ENCODE results near the gene GSDMA.

The GSDMA gene

GRCh38 chr17:39929646-39930407 is 33.0 kb upstream of the GSDMA start:
- H3K4me3 ChIP-seq (replicated peaks; ENCODE audit: low read depth, low read length) = no peak overlapping the region
- peak; percentile 86 for DNase-seq (ENCODE audit: low read depth)

GRCh38 chr17:39933912-39934311 is 28.9 kb upstream of the GSDMA start:
- no peak for TF ChIP-seq CTCF (IDR thresholded peaks at IDR 0.05; ENCODE audit: low read length, missing control alignments)
- H3K4me3 ChIP-seq (replicated peaks; ENCODE audit: low read depth, low read length) = no peak overlapping the region
- DNase-seq (ENCODE audit: low read depth) = no peak

More at GRCh38 chr17:39929646-39930407, 33.0 kb upstream of the GSDMA start:
- no peak for TF ChIP-seq CTCF (IDR thresholded peaks at IDR 0.05; ENCODE audit: low read length, missing control alignments)

- no peak for DNase-seq (ENCODE audit: low read depth)
- no peak overlapping the region for H3K4me3 ChIP-seq (replicated peaks; ENCODE audit: low read depth, low read length)
- TF ChIP-seq CTCF (IDR thresholded peaks at IDR 0.05; ENCODE audit: low read length, missing control alignments) = no peak
These were observed 28.5 kb upstream of the GSDMA start for GRCh38 chr17:39934324-39934723.

GRCh38 chr17:39935909-39936308 is 26.9 kb upstream of the GSDMA start:
- no peak for DNase-seq (ENCODE audit: low read depth)
- TF ChIP-seq CTCF (IDR thresholded peaks at IDR 0.05; ENCODE audit: low read length, missing control alignments) = no peak
- no peak overlapping the region for H3K4me3 ChIP-seq (replicated peaks; ENCODE audit: low read depth, low read length)

- no peak for DNase-seq (ENCODE audit: low read depth)
- no peak overlapping the region for H3K4me3 ChIP-seq (replicated peaks; ENCODE audit: low read depth, low read length)
- no peak for TF ChIP-seq CTCF (IDR thresholded peaks at IDR 0.05; ENCODE audit: low read length, missing control alignments)
These were observed 25.4 kb upstream of the GSDMA start for GRCh38 chr17:39937447-39937846.

- H3K4me3 ChIP-seq (replicated peaks; ENCODE audit: low read depth, low read length) = no peak overlapping the region
- no peak for DNase-seq (ENCODE audit: low read depth)
- no peak for TF ChIP-seq CTCF (IDR thresholded peaks at IDR 0.05; ENCODE audit: low read length, missing control alignments)
These were observed 24.5 kb upstream of the GSDMA start for GRCh38 chr17:39938140-39938869.
